ENCODE measurements around the gene WDR90.

WDR90 gene

DNA sequence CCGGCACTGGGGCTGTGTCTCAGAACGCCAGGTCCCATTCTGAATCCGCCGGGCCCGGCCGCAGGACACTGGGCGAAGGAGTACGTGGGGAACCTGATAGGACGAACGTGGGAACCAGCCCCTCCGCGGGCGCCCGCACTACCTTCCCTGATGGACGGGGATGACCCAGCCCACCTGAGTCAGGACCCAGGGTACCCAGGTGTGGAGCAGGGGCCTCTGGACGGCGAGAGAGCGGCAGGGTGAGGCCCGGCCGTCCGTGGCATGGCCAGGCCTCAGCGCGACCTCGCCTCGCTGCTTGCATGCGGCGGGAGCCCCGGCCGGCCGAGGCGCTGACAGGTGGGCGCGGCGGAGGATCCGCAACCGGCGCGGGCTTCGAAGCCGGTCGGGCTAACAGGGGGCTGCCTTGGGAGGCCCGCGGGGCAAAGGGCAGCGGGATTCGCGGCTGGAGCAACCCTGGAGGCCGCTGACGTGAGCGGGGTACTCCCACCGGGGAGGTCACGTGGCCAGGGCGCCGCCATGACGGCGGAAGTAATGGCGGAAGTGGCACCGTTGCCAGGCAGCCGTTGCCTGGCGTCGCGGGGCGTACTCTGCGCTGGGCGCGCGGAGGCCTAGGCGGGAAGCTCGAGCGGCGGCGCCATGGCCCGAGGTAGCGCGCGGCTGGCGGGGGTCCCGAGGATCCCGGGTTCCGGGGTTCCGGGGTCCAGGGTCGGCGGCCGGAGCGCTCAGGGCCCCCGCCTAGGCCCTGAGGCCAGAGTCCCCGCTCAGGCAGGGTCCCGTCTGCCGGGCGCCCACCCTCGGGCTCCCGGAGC lies at the start of gene WDR90:
Gene WDR90, plus strand, starts transcription at position 585 of the 809 bp plus-strand sequence. Its CDS starts 52 bp downstream, at position 637.
- DNase-seq (ENCODE audit: low spot score) = peak; percentile 88

GRCh38 chr16:600781-601180 lies 48.4 kb upstream of the WDR90 start:
- peak; percentile 73 for DNase-seq (ENCODE audit: low spot score)

DNA sequence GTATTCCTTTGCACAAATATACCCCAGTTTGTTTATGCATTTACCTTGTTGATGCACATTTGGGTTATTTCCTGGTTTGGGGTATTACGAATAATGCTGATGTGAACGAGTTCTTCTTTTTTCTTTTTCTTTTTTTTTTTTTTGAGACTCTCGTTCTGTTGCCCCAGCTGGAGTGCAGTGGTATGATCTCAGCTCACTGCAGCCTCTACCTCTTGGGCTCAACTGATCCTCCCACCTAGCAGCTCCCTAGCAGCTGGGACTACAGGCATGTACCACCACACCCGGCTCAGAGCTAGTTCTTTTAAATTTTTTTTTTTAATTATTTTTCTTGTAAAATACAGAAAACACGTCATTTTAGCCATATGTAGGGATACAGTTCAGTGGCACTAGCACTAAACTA lies 45.2 kb upstream of the WDR90 start:
- no peak for DNase-seq (ENCODE audit: low spot score)

- peak; percentile 46 for DNase-seq (ENCODE audit: low spot score)
Measured at GRCh38 chr16:606656-607307, 42.4 kb upstream of the WDR90 start.

DNA sequence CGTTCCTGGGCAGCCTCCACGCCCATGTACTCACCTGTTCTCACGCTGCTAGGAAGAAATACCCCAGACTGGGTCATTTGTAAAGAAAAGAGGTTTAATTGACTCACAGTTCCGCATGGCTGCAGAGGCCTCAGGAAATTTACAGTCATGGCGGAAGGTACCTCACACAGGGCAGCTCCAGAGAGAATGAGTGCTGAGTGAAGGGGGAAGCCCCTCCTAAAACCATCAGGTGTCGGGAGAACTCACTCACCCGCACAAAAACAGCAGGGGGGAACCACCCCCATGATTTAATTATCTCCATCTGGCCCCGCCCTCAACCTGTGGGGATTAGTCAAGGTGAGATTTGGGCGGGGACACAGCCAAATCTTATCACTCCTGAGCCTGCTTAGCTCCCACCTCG lies 41.1 kb upstream of the WDR90 start:
- no peak for DNase-seq (ENCODE audit: low spot score)

DNA sequence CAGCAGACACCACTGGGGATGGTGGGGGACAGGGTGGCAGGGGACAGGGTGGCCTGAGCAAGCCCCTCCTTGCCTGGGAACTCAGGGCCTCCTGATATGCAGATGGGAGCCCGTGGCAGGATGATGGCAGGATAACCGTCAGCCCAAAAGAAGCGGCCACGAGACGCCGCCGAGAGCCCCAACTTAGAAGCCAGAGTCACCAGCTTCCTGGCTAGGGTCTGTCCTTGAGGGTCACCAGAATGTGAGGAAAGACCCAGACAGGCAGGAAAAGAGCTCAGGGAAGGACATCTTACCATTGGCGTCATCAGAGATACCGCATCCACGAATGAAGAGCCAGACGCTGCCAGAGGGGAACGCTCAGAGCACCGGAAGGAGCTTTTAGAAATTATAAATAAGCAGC lies 39.8 kb upstream of the WDR90 start:
- DNase-seq (ENCODE audit: low spot score) = no peak

- no peak for DNase-seq (ENCODE audit: low spot score)
Measured at GRCh38 chr16:609984-610383, 39.2 kb upstream of the WDR90 start.

DNA sequence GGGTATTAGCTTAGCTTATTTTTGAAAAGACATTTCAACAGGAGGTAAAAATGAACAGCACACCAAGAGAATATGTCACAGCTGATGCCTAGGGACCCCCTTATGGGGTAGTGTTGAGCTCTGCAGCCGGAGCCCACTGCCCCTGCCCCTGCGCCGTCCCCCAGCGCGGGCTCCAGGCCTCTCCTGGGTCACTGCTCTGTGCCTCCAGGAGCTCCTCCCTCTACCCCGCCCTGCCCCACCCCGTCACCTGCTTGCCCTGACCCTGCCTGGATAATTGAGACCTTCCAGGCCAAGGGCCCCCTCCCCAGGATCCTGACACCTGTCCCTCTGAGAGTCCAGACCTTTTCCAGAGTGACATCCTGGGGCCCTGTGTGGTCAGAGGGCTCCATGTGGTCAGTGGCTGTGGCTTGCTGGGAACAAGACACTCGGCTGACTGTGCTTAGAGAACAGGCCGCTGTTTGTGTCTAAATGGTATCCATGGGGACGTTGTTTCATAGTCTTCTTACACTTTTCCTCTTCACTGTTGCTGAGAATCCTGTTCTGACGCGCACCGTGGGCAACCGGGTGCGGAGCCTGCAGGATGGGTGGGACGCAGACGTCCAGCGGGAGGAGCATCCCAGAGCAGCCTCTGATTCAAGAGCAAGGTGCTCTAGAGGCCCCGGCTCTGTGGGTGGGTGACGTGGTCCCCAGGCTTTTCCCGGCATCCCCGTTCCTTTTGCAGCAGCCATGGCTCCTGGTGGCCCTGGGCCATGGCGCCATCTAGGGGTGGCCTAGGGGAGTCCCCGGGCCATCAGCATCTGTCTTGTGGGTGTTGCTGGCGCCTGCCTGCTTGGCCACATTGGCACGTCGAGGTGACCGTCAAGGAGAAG lies 38.4 kb upstream of the WDR90 start:
- peak; percentile 69 for DNase-seq (ENCODE audit: low spot score)

- DNase-seq (ENCODE audit: low spot score) = no peak
Measured at GRCh38 chr16:615122-615521, 34.0 kb upstream of the WDR90 start.

DNA sequence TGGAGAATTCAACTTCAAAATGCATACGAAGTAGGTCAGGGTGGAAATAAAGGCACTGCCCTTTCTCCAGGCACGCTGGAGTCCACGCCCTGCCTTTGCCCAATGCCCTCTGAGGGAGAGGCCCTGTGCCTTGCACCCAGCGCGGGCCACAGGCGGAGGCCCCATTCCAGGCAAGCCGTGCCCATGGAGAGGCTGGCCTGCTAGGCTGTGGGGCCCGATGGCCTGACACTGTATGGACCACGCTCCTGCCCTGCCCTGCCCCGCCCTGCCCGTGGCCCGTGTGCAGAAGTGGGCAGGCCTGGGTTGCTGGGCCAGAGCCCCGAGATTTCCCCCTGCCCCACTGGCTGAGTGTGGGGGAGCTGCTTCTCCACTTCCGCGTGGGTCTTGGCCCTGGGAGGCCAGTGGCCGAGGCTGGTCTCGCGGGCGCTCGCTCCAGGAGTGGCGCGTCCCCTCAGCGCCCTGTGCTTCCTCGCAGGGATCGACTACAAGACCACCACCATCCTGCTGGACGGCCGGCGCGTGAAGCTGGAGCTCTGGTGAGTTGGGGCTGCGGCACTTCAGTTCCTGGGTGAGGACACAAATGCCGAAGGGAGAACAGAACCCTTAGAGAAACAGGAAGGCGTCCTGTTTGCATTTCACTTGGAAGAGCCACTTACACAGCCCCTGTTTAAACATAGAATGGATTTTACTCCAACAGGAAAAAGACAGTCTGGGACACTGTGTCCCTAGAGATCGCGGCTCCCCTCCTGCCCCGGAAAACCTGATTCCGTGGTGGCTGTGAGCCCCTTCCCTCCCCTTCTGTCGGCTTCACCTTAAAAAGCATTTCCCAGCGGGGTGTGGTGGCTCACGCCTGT lies 32.2 kb upstream of the WDR90 start:
- DNase-seq (ENCODE audit: low spot score) = no peak

DNA sequence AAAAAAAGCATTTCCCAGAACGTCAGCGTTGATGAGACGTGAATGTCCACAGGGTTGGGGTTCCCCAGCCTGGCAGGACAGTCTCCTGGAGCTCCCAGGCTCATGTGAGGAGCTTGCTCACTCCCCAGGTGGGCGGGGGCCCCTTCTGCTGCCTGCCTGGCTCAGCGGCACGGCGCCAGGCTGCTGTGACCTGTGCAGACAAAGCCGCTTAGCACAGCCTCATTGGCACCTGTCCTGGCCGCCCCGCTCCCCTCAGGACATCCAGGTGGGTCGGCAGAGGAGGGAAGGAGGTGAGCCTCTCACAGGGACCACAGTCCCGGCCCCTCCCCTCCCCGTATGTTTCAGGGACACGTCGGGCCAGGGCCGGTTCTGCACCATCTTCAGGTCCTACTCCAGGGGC lies 31.3 kb upstream of the WDR90 start:
- DNase-seq (ENCODE audit: low spot score) = no peak

- peak; percentile 90 for DNase-seq (ENCODE audit: low spot score)
Measured at GRCh38 chr16:619476-620100, 29.6 kb upstream of the WDR90 start.

DNA sequence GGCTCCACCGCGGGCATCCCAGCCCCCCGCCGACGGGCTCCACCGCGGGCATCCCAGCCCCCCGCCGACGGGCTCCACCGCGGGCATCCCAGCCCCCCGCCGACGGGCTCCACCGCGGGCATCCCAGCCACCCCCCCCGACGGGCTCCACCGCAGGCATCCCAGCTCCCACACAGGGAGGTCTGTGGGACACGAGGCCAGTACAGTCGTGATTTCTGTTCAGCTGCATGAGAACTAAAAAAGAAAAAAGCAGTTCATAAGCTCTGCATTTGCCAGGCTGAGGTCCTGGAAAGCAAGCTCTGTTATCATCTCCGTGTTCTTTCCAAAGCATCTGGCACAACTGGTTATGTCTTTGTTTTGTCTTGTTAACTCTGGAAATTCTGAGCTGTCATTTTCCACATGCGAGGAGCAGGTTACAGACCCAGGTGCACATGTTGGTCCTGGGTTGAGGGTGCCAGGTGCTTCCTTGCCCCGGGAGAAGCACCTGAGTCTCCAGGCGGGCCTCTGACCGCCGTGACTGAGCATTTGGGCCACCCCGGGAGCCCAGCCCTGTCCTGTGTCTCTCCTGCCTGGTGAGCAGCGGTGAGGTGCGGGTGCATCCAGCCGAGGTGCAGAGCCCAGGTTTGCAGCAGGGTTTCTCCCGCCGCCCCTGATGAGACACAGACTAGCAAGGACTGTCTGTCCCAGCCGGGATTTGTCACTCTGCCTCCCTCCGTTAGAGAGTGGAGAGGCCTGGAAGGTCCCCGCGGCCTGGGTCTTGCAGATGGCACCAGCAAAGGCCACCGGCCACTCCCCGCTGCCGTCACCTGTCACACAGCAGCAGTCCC lies 28.3 kb upstream of the WDR90 start:
- no peak for DNase-seq (ENCODE audit: low spot score)

- peak; percentile 82 for DNase-seq (ENCODE audit: low spot score)
Measured at GRCh38 chr16:621526-622105, 27.5 kb upstream of the WDR90 start.

DNA sequence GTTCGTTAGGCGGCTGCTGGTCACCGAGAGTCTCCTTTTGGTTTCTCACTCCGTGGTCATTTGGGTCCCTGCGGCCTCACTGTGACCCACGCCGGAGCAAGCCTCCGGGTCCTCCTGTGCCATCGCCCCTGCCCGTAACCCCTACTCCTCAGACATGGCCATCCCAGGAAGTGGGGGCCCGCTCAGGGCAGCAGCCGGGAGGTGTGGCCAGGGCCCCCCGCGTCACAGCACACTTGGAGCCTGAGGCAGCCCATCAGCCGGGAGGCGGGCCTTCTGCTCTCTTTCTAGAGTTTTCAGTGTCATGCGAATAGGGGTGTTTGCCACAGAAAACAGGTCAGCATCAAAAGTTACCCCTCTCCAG lies 26.3 kb upstream of the WDR90 start:
- DNase-seq (ENCODE audit: low spot score) = no peak

DNA sequence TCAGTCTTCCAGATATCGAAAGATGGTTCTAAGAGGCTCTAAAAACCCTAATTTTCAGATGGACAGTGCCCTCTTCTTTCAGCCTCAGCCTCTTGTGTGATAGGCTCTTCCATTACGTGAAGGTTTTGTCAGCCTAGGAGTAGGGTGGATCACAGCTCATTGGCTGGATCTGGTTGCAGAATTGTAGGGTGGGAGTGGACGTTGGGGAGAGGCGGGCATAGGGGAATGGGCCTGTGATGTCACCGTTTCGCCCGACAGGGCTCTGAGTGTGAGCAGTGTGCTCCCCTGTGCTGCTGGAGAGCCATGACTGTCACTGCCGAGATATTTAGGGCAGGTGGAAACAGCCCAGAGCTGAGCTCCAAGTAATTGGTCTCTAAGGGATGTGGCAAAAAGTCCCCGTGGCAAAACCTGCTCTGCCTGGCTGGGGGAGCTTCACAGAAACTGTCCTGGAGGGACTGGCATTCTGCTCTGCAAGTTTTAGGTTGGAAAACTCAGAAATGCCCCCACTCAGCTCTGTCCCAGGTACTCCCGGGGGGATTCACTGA lies 24.6 kb upstream of the WDR90 start:
- peak; percentile 57 for DNase-seq (ENCODE audit: low spot score)

GRCh38 chr16:625117-625976 lies 23.8 kb upstream of the WDR90 start:
- no peak for DNase-seq (ENCODE audit: low spot score)

- DNase-seq (ENCODE audit: low spot score) = no peak
Measured at GRCh38 chr16:625977-626765, 23.0 kb upstream of the WDR90 start.
